Sigmoid colon (tissue), 4 donors: ENCODE results near the gene NOSIP.

Experiments
- EP300 ChIP-seq, 4 donors: sonication (generic); formaldehyde crosslinking; IDR thresholded peaks; one replicate each; pipeline ENCODE4 v1.6.1; 2017; ENCODE audit warnings: antibody characterized with exemption in 4 of 4
- POLR2A ChIP-seq, 2 donors: fragments of 450-650 bp; IDR thresholded peaks; one replicate each; pipeline ENCODE4 v1.6.1; 2016; ENCODE audit warnings: antibody characterized with exemption in 2 of 2, mild to moderate bottlenecking in 2 of 2, moderate library complexity in 2 of 2
- TF ChIP-seq, protein P1 (sequence below), 4 experiments: fragments of 450-650 bp in 3 of 4; fragments of 200-600 bp in 1 of 4; IDR thresholded peaks; one replicate each; pipeline ENCODE4 v1.5.1; 2016 to 2019; ENCODE audit warnings: antibody characterized with exemption in 4 of 4, mild to moderate bottlenecking in 3 of 4, moderate library complexity in 2 of 4

DNA sequence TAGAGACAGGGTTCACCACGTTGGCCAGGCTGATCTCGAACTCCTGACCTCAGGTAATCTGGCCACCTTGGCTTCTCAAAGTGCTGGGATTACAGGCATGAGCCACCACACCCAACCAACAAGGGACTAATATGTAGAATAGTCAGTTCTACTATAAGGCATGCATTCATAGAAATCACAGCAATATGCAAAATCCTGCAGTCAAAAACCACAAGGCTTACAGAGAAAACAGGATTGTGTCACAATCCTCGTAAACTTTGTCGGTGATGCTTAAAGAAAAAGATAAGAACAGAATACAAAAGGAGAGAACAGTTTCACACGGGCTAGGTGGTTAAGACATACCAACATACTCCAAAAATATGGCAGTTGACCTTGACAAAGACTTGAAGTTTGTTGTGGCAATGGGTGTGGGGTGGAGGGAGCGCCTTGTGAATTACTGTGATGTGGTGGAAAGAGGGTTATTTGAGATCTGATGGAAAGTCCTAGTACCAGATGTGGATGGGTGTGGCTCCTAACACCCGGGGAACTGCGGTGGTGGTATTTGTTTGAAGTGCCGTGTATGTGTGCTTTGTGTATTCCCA is 12.4 kb downstream of the NOSIP start:
- TF ChIP-seq, protein P1, sequence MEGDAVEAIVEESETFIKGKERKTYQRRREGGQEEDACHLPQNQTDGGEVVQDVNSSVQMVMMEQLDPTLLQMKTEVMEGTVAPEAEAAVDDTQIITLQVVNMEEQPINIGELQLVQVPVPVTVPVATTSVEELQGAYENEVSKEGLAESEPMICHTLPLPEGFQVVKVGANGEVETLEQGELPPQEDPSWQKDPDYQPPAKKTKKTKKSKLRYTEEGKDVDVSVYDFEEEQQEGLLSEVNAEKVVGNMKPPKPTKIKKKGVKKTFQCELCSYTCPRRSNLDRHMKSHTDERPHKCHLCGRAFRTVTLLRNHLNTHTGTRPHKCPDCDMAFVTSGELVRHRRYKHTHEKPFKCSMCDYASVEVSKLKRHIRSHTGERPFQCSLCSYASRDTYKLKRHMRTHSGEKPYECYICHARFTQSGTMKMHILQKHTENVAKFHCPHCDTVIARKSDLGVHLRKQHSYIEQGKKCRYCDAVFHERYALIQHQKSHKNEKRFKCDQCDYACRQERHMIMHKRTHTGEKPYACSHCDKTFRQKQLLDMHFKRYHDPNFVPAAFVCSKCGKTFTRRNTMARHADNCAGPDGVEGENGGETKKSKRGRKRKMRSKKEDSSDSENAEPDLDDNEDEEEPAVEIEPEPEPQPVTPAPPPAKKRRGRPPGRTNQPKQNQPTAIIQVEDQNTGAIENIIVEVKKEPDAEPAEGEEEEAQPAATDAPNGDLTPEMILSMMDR (IDR thresholded peaks at IDR 0.05): no peak
- no peak for TF ChIP-seq EP300 (IDR thresholded peaks at IDR 0.05)
- no peak for TF ChIP-seq POLR2A (IDR thresholded peaks at IDR 0.05)
